Activated T-cell treated with anti-CD3 and anti-CD28 coated beads, Interleukin-2, amount 50 U/mL, for 4 hours (primary cell): ENCODE results near the gene FBL. TPM values are rescaled to one million over a fixed set of nuclear protein-coding genes. Genes with fewer than 3 reads are reported as not detected.
"Not testable (repeated sequence)": the region's sequence is repeated elsewhere in the genome, so short reads cannot be mapped to it uniquely, and the experiment has no call there.

Experiments used
- ATAC-seq, 2 donors: fragments of 200-7000 bp; cut with Tn5 transposase; one replicate each; pipeline ENCODE4 v1.10.0; 2021
- DNase-seq: peaks from one replicate; pipeline ENCODE4 v3.0.0-alpha.2; 2020
- H3K27me3 Mint-ChIP-seq: one replicate; pipeline ENCODE4 v1.8.0; 2021; ENCODE audit warnings: low read depth, mixed read lengths
- H3K36me3 Mint-ChIP-seq: one replicate; pipeline ENCODE4 v1.8.0; 2022; ENCODE audit warnings: mixed read lengths; ENCODE audit not compliant: insufficient read depth
- H3K4me1 Mint-ChIP-seq: one replicate; pipeline ENCODE4 v1.8.0; 2021; ENCODE audit warnings: low read depth, mixed read lengths
- H3K4me3 Mint-ChIP-seq: one replicate; pipeline ENCODE4 v1.8.0; 2021; ENCODE audit warnings: mild to moderate bottlenecking, moderate library complexity, mixed read lengths
- H3K9me3 Mint-ChIP-seq: one replicate; pipeline ENCODE4 v1.8.0; 2021; ENCODE audit warnings: mixed read lengths
- total RNA-seq, 3 donors: library from RNA; stranded (reverse); gene quantifications; one replicate each; pipeline ENCODE4 v1.2.1, GENCODE V29; 2021

Gene FBL
- 100 to 1,000 TPM; 738 to 880 (median 839) TPM for total RNA-seq

- DNase-seq (peak; percentile 99), ATAC-seq (peak; percentile 92 to 94)
- no peaks in the 10 kb centered on the region for H3K9me3 Mint-ChIP-seq
- peaks cover 49% of the 10 kb centered on the region for H3K4me1 Mint-ChIP-seq
- H3K36me3 Mint-ChIP-seq: peaks cover 12% of the 10 kb centered on the region
- no peaks in the 10 kb centered on the region for H3K27me3 Mint-ChIP-seq
- peak within 1 kb of the TSS; percentile 96 for H3K4me3 Mint-ChIP-seq
These were observed at the start of gene FBL for GRCh38 chr19:39845933-39846677. FBL (minus strand) TSS chr19:39846379; CDS start chr19:39846300, 79 bp downstream.

GRCh38 chr19:39895096-39895495 lies 48.9 kb upstream of the FBL start:
- not testable (repeated sequence) for DNase-seq, H3K9me3 Mint-ChIP-seq

GRCh38 chr19:39894236-39894606 lies 48.0 kb upstream of the FBL start:
- H3K36me3 Mint-ChIP-seq, ATAC-seq, DNase-seq, H3K27me3 Mint-ChIP-seq, H3K4me1 Mint-ChIP-seq, H3K4me3 Mint-ChIP-seq, H3K9me3 Mint-ChIP-seq: not testable (repeated sequence)

More at GRCh38 chr19:39895096-39895495, 48.9 kb upstream of the FBL start:
- not testable (repeated sequence) for H3K27me3 Mint-ChIP-seq, ATAC-seq, H3K4me3 Mint-ChIP-seq, H3K4me1 Mint-ChIP-seq, H3K36me3 Mint-ChIP-seq

GRCh38 chr19:39893366-39894235 lies 47.4 kb upstream of the FBL start:
- H3K4me3 Mint-ChIP-seq, H3K4me1 Mint-ChIP-seq, H3K9me3 Mint-ChIP-seq, H3K27me3 Mint-ChIP-seq, H3K36me3 Mint-ChIP-seq: not testable (repeated sequence)
- ATAC-seq: peak in 1 of 2 donors; percentile 78
- DNase-seq: peak; percentile 63

GRCh38 chr19:39892506-39892902 lies 46.3 kb upstream of the FBL start:
- not testable (repeated sequence) for ATAC-seq, H3K36me3 Mint-ChIP-seq, DNase-seq, H3K4me3 Mint-ChIP-seq, H3K9me3 Mint-ChIP-seq, H3K4me1 Mint-ChIP-seq, H3K27me3 Mint-ChIP-seq

- H3K4me3 Mint-ChIP-seq, DNase-seq, H3K36me3 Mint-ChIP-seq, H3K27me3 Mint-ChIP-seq, H3K4me1 Mint-ChIP-seq, H3K9me3 Mint-ChIP-seq: not testable (repeated sequence)
- peak in 1 of 2 donors; percentile 23 for ATAC-seq
These were observed 45.7 kb upstream of the FBL start for GRCh38 chr19:39891660-39892505.

- no peaks in the 10 kb centered on the region for H3K27me3 Mint-ChIP-seq
These were observed 44.8 kb upstream of the FBL start for GRCh38 chr19:39890755-39891551.

GRCh38 chr19:39889872-39890754 lies 43.9 kb upstream of the FBL start:
- H3K4me3 Mint-ChIP-seq, DNase-seq, ATAC-seq, H3K4me1 Mint-ChIP-seq, H3K27me3 Mint-ChIP-seq, H3K9me3 Mint-ChIP-seq, H3K36me3 Mint-ChIP-seq: not testable (repeated sequence)

More at GRCh38 chr19:39890755-39891551, 44.8 kb upstream of the FBL start:
- DNase-seq: no peak
- Mint-ChIP-seq H3K4me3 (no peak overlapping the region), H3K4me1 (peaks cover 7% of the 10 kb centered on the region), H3K9me3 (no peaks in the 10 kb centered on the region), H3K36me3 (peaks cover 7% of the 10 kb centered on the region)
- ATAC-seq: no peak

- not testable (repeated sequence) for H3K4me3 Mint-ChIP-seq, H3K4me1 Mint-ChIP-seq, H3K9me3 Mint-ChIP-seq, ATAC-seq, DNase-seq, H3K36me3 Mint-ChIP-seq, H3K27me3 Mint-ChIP-seq
These were observed 41.3 kb upstream of the FBL start for GRCh38 chr19:39887456-39887951.

- not testable (repeated sequence) for ATAC-seq, H3K9me3 Mint-ChIP-seq, H3K4me3 Mint-ChIP-seq, H3K36me3 Mint-ChIP-seq, DNase-seq, H3K27me3 Mint-ChIP-seq, H3K4me1 Mint-ChIP-seq
These were observed 39.8 kb upstream of the FBL start for GRCh38 chr19:39885821-39886554.

- H3K4me3 Mint-ChIP-seq, ATAC-seq, H3K27me3 Mint-ChIP-seq, H3K36me3 Mint-ChIP-seq, H3K4me1 Mint-ChIP-seq, H3K9me3 Mint-ChIP-seq, DNase-seq: not testable (repeated sequence)
These were observed 38.5 kb upstream of the FBL start for GRCh38 chr19:39884721-39885120.

GRCh38 chr19:39882645-39883044 lies 36.5 kb upstream of the FBL start:
- not testable (repeated sequence) for H3K9me3 Mint-ChIP-seq, H3K4me3 Mint-ChIP-seq, H3K4me1 Mint-ChIP-seq, H3K27me3 Mint-ChIP-seq, H3K36me3 Mint-ChIP-seq, ATAC-seq, DNase-seq
